ENCODE data around the gene CCDC97. TPM values are rescaled to one million over a fixed set of nuclear protein-coding genes. Genes with fewer than 3 reads are reported as not detected.
A peak's percentile ranks its signal among the peaks of the same experiment; 100 is the strongest.

CCDC97 gene
- total and polyA plus RNA-seq, 10 donors, result 12.7 to 38.2 (median 23.9) TPM

DNA sequence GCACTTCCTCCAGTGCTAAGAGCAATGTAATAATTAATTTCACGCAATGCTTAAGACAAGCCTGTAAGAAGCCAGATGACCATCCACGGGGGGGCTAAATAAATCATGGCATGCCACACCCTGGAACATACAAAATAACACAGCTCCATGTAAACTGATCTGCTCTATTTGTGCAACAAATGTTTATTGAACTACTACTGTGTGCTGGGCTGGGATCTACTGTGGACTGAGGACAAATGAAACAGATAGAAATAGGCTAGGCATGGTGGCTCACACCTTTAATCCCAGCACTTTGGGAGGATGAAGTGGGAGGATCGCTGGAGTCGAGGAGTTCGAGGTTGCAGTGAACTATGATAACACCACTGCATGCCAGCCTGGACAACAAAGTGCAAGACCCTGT, 22.5 kb downstream of the CCDC97 start:
- 88 to 97% (median 92%) methylated on average over 5 of the region's 5 CpGs for WGBS, 5 donors
- Histone ChIP-seq H3K4me1 (peaks cover 29 to 100% (median 75%) of the 10 kb centered on the region in 6 donors), H3K36me3 (peaks cover 0 to 92% (median 42%) of the 10 kb centered on the region in 6 donors), H3K9me3 (no peaks in the 10 kb centered on the region), H3K27me3 (replicated peaks in 1 of 7) (no peaks in the 10 kb centered on the region), H3K27ac (peak overlapping the region in 3 of 8 donors; percentile 5 to 94 (median 41)), H3K4me3 (no peak overlapping the region)
- intact Hi-C loops (cut with DNase I; ENCODE audit: low total_unique reads), result no loop called here
- no peak for DNase-seq
- TF ChIP-seq, protein P1, sequence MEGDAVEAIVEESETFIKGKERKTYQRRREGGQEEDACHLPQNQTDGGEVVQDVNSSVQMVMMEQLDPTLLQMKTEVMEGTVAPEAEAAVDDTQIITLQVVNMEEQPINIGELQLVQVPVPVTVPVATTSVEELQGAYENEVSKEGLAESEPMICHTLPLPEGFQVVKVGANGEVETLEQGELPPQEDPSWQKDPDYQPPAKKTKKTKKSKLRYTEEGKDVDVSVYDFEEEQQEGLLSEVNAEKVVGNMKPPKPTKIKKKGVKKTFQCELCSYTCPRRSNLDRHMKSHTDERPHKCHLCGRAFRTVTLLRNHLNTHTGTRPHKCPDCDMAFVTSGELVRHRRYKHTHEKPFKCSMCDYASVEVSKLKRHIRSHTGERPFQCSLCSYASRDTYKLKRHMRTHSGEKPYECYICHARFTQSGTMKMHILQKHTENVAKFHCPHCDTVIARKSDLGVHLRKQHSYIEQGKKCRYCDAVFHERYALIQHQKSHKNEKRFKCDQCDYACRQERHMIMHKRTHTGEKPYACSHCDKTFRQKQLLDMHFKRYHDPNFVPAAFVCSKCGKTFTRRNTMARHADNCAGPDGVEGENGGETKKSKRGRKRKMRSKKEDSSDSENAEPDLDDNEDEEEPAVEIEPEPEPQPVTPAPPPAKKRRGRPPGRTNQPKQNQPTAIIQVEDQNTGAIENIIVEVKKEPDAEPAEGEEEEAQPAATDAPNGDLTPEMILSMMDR (IDR thresholded peaks at IDR 0.05 in 8 of 11, conservative IDR thresholded peaks at IDR 0.05 in 3 of 11), result no peak
- no peak for TF ChIP-seq POLR2AphosphoS5 (IDR thresholded peaks at IDR 0.05)
- TF ChIP-seq POLR2A (IDR thresholded peaks at IDR 0.05), result no peak

DNA sequence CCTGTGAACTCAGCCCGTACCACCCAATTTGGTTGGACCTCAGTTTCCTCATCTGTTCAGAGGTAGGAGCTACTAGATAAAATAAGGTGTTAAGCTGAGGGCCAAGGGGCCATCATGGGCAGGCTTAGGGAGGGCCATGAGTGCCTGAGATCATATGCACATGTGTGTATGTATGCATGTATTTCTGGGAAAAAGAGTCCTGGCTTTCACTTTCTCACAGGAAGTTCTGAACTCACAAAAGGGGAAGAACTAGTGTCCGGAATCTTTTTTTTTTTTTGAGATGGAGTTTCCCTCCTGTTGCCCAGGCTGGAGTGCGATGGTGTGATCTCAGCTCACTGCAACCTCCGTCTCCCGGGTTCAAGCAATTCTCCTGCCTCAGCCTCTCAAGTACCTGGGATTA, 24.8 kb downstream of the CCDC97 start:
- no peaks in the 10 kb centered on the region for H3K27me3 ChIP-seq (replicated peaks in 1 of 7)
- intact Hi-C loops (cut with DNase I; ENCODE audit: low total_unique reads), result no loop called here
- WGBS, 5 donors, result 11 to 31% (median 20%) methylated on average over 5 of the region's 5 CpGs
- peaks cover 9 to 100% (median 51%) of the 10 kb centered on the region in 6 donors for H3K4me1 ChIP-seq
- H3K4me3 ChIP-seq, result peak overlapping the region in 3 of 8 donors; percentile 1 to 53 (median 21)
- no peak for DNase-seq
- peak overlapping the region; percentile 45 to 94 (median 82) for H3K27ac ChIP-seq
- H3K36me3 ChIP-seq, result peaks cover 0 to 100% (median 64%) of the 10 kb centered on the region in 6 donors
- TF ChIP-seq, protein P1 (IDR thresholded peaks at IDR 0.05 in 8 of 11, conservative IDR thresholded peaks at IDR 0.05 in 3 of 11), result no peak
- TF ChIP-seq POLR2A (IDR thresholded peaks at IDR 0.05) (no peak), POLR2AphosphoS5 (IDR thresholded peaks at IDR 0.05) (peak in 1 of 3 donors; percentile 49)
- H3K9me3 ChIP-seq, result no peaks in the 10 kb centered on the region

DNA sequence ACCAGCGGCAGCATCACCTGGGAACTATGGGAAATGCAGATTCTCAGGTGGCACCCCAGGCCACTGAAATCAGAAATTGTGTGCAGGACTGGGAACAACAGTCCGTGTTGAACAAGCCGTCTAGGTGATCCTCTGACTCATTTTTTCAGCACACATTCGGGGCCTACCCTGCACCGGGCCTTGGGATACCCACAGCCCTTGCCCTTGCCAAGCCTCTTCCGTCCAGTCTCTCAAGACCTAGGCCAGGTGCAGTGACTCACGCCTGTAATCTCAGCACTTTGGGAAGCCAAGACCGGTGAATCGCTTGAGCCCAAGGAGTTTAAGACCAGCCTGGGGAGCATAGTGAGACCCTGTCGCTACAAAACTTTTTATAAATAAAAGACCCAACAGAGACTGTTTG, 25.5 kb downstream of the CCDC97 start:
- H3K27ac ChIP-seq, result peak overlapping the region in 7 of 8 donors; percentile 66 to 94 (median 84)
- no peak for DNase-seq
- H3K9me3 ChIP-seq, result no peaks in the 10 kb centered on the region
- H3K36me3 ChIP-seq, result peaks cover 0 to 100% (median 66%) of the 10 kb centered on the region in 6 donors
- TF ChIP-seq, protein P1 (IDR thresholded peaks at IDR 0.05 in 8 of 11, conservative IDR thresholded peaks at IDR 0.05 in 3 of 11), result no peak
- TF ChIP-seq POLR2A (IDR thresholded peaks at IDR 0.05) (no peak), POLR2AphosphoS5 (IDR thresholded peaks at IDR 0.05) (peak in 1 of 3 donors; percentile 1)
- WGBS, 5 donors, result 88 to 99% (median 95%) methylated on average over 7 to 10 of the region's 10 CpGs
- H3K27me3 ChIP-seq (replicated peaks in 1 of 7), result no peaks in the 10 kb centered on the region
- intact Hi-C loops (cut with DNase I; ENCODE audit: low total_unique reads), result no loop called here
- peaks cover 9 to 100% (median 45%) of the 10 kb centered on the region in 6 donors for H3K4me1 ChIP-seq
- H3K4me3 ChIP-seq, result peak overlapping the region in 1 of 8 donors; percentile 53

DNA sequence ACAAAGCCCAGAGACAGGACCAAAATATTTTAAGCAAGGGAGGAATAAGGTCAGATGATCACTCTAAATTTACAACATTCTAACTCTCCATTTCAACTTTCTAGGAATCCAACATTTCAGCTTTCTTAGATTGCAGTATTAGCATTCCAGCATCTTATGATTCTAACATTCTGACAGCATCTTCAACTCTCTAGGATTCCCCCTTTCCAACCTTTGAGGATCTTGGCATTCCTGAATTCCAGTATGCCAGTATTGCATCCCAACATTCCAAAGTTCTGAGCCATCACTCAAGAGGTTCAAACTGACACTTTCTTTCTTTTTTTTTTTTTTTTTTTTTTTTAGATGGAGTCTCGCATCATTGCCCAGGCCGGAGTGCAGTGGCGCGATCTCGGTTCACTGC, 30.0 kb downstream of the CCDC97 start:
- H3K27ac ChIP-seq, result no peak overlapping the region
- 89 to 98% (median 96%) methylated on average over 5 of the region's 5 CpGs for WGBS, 5 donors
- no peaks in the 10 kb centered on the region for H3K9me3 ChIP-seq
- H3K27me3 ChIP-seq (replicated peaks in 1 of 7), result no peaks in the 10 kb centered on the region
- H3K36me3 ChIP-seq, result peaks cover 4 to 100% (median 73%) of the 10 kb centered on the region in 6 donors
- H3K4me1 ChIP-seq, result peaks cover 14 to 100% (median 48%) of the 10 kb centered on the region in 6 donors
- H3K4me3 ChIP-seq, result no peak overlapping the region
- intact Hi-C loops (cut with DNase I; ENCODE audit: low total_unique reads), result no loop called here
- TF ChIP-seq POLR2AphosphoS5 (IDR thresholded peaks at IDR 0.05) (no peak), POLR2A (IDR thresholded peaks at IDR 0.05) (no peak)
- TF ChIP-seq, protein P1 (IDR thresholded peaks at IDR 0.05 in 8 of 11, conservative IDR thresholded peaks at IDR 0.05 in 3 of 11), result no peak
- DNase-seq, result no peak

All from spleen (tissue), 11 donors.